Gastrocnemius medialis (tissue), 4 donors: ENCODE results near the gene CACNA2D2.

Experiments
- CTCF ChIP-seq, 5 experiments: fragments of 450-650 bp in 3 of 5; fragments of 200-600 bp in 2 of 5; sonication (generic) in 2 of 5; IDR thresholded peaks in 4 of 5; conservative IDR thresholded peaks in 1 of 5; 1 replicate in 4 of 5; 2 replicates in 1 of 5; pipeline ENCODE4 v1.5.1; 2016 to 2019; ENCODE audit warnings: antibody characterized with exemption in 5 of 5, mild to moderate bottlenecking in 3 of 5, moderate library complexity in 3 of 5
- POLR2A ChIP-seq, 2 donors: fragments of 450-650 bp; IDR thresholded peaks; one replicate each; pipeline ENCODE4 v1.6.1; 2017; ENCODE audit warnings: antibody characterized with exemption in 2 of 2, mild to moderate bottlenecking in 2 of 2, moderate library complexity in 2 of 2

GRCh38 chr3:50472958-50473357 is 30.5 kb downstream of the CACNA2D2 start:
- no peak for TF ChIP-seq CTCF (IDR thresholded peaks at IDR 0.05 in 4 of 5, conservative IDR thresholded peaks at IDR 0.05 in 1 of 5)
- TF ChIP-seq POLR2A (IDR thresholded peaks at IDR 0.05): no peak
